Measurements from ENCODE around the gene EFR3B.
"Not testable (repeated sequence)": the region's sequence is repeated elsewhere in the genome, so short reads cannot be mapped to it uniquely, and the experiment has no call there.

Gene EFR3B

GRCh38 chr2:25074826-25075225, 33.0 kb downstream of the EFR3B start:
- no peak for DNase-seq

- no peak for DNase-seq
These were observed 34.9 kb downstream of the EFR3B start for GRCh38 chr2:25076749-25077148.

- no peak for DNase-seq
These were observed 35.9 kb downstream of the EFR3B start for GRCh38 chr2:25077789-25078169.

GRCh38 chr2:25078170-25079049, 36.5 kb downstream of the EFR3B start:
- DNase-seq = no peak

GRCh38 chr2:25079050-25079635, 37.3 kb downstream of the EFR3B start:
- no peak for DNase-seq

- DNase-seq = no peak
These were observed 39.4 kb downstream of the EFR3B start for GRCh38 chr2:25081237-25081790.

- DNase-seq = no peak
These were observed 40.2 kb downstream of the EFR3B start for GRCh38 chr2:25082002-25082622.

- no peak for DNase-seq
These were observed 44.1 kb downstream of the EFR3B start for GRCh38 chr2:25085761-25086560.

- DNase-seq = no peak
These were observed 47.1 kb downstream of the EFR3B start for GRCh38 chr2:25088817-25089516.

- DNase-seq = no peak
These were observed 47.9 kb downstream of the EFR3B start for GRCh38 chr2:25089605-25090315.

GRCh38 chr2:25090801-25091200, 48.9 kb downstream of the EFR3B start:
- no peak for DNase-seq

- DNase-seq = no peak
These were observed 49.4 kb downstream of the EFR3B start for GRCh38 chr2:25091265-25091664.

GRCh38 chr2:25098056-25098455, 56.2 kb downstream of the EFR3B start:
- DNase-seq = no peak

GRCh38 chr2:25098670-25099486, 57.0 kb downstream of the EFR3B start:
- DNase-seq = peak; percentile 44

GRCh38 chr2:25102352-25102751, 60.5 kb downstream of the EFR3B start:
- not testable (repeated sequence) for DNase-seq

- no peak for DNase-seq
These were observed 61.5 kb downstream of the EFR3B start for GRCh38 chr2:25103287-25103871.

- no peak for DNase-seq
These were observed 62.9 kb downstream of the EFR3B start for GRCh38 chr2:25104736-25105135.

- DNase-seq = no peak
These were observed 63.6 kb downstream of the EFR3B start for GRCh38 chr2:25105336-25106085.

GRCh38 chr2:25109822-25110221, 67.9 kb downstream of the EFR3B start:
- no peak for DNase-seq

Data from left hindlimb (tissue), 1 donor.